ENCODE measurements around the gene SHISA8.
"Not testable (repeated sequence)": the region's sequence is repeated elsewhere in the genome, so short reads cannot be mapped to it uniquely, and the experiment has no call there.

The SHISA8 gene

DNA sequence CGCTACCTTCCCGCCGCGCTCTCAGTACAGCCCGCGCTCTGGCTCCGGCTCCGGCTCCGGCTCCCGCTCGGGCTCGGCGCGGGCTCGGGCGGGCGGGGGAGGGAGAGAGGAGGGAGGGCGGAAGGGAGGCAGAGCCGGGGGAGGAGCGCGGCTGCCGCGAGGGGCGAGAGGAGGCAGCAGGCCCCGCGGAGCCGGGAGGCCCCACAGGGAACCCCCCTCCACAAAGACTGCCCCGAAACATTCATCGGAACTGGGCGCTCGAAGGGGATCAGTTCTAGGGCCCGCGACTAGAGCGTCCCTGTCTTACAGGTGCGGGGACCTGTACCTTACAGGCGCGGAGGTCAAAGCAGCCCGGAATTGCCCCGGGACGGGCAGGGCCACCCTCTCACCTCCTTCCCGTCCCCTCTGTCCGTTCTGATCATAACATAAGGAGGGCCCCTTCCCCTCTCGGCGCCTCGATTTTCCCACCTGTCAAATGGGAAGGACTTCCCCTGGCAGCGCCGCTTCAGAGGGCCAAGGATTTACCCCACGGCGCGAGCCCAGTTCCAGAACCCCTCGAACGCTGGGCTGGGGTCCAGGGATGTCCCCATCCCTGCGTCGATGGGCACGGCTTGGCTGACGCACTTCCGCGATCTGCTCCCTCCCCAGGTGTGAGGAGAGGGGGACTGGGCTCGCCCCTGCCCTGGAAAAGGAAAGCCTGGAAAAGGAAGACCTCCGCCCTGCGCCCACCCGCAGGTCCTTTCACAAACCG, at the start of gene SHISA8:
TSS of gene SHISA8 (minus strand) at position 40 of the 751 bp plus-strand sequence. CDS start 407 bp downstream, outside the sequence.
- peak; percentile 46 for DNase-seq

DNA sequence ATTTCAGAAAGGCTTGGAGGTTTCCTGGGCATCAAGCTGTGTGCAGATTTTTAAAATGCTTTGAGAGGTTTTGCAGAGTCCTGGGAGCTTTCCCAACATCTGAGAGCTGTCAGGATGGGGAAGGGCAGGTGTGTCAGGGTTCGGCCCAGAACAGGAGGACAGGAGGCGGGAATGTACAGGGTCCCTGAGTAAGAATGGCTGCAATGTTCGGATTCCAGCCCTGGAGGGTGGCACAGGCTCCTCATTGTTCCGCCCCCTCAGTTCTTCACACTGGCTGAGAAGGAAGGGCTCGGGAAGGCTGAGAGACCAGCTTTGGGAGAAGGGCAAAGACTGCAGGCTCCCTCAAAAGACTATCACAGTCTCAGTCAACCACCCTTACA, 49.2 kb upstream of the SHISA8 start:
- no peak for DNase-seq

- DNase-seq = no peak
These were observed 48.7 kb upstream of the SHISA8 start for GRCh38 chr22:41963453-41964111.

DNA sequence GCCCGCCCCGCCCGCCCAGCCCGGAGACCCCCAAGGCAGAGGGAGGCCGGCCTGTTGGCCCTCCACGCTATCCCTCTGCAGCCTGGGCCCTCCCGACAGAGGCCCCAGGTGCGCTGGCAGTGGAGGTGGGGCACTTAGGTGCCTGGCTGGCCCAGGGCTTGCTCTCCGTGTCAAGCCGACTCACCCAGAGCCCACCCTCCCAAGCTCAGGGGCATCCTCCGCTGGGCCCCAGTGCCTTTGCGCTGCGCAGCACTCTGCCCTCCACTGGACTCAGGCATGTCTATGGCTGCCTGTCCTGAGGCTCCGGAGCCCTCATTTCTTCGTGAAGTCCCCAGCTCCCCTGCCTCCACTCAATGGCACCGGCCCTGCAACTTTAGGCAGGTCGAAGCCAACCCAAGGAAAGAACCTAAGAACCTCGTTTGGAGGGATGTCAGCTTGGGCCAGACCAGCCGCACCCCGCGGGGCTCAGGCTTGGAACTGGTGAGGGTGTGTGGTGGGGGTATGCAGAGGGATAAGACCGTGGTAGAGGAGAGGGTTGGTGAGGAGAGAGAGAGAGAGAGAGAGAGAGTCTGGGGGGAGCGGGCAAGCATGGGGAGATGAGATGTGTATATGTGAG, 43.2 kb upstream of the SHISA8 start:
- DNase-seq = no peak

DNA sequence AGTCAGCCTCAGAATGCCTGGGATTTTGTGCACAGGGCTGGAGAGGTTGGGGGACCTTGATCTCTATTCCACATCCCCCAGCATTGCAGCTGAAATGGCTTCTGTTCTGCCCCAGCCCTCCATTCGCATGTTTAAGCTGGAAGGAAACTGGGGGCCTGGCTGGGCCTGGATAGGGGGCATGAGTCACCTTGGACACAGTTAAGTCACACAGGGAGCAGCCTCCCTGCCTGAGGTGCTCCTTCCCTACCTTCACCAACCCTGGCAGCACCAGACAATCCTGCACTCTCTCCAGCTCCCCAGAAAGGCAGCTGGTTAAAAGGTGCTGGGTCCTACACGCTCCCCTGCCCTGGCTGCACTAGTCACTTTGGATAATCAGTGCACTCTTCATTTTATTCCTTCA, 37.8 kb upstream of the SHISA8 start:
- no peak for DNase-seq

GRCh38 chr22:41951898-41952474, 37.1 kb upstream of the SHISA8 start, which contains the start of gene SMIM45:
Gene SMIM45 (plus strand): TSS chr22:41952150.
- peak; percentile 53 for DNase-seq

- no peak for DNase-seq
These were observed 34.6 kb upstream of the SHISA8 start for GRCh38 chr22:41949297-41949965.

DNA sequence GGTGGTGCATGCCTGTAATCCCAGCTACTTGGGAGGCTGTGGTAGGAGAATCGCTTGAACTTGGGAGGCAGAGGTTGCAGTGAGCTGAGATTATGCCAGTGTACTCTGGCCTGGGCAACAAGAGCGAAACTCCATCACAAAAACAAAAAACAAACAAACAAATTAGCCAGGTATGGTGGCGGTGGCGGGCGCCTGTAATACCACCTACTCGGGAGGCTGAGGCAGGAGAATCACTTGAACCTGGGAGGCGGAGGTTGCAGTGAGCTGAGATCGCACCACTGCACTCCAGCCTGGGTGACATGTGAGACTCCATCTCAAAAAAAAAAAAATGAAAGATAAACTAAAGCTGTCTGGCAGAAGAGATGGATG, 34.0 kb upstream of the SHISA8 start:
- not testable (repeated sequence) for DNase-seq

DNA sequence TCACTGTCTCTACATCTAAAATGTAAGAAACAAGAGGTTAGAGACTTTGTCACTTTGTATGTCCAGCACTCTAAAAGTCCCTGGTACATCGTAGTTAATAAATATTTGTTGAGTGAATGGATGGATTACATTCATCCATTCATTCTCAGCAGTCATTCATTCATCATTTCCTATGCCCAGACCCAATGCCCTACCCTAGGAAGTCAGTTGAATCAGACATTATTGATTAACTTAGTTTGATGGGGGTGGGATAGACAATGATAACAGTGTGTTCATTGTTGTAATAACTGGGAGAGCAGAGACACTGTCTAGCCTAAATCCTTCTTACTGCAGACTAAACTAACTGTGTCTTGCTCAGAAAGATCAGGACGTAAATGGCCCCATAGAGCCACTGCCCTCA, 33.3 kb upstream of the SHISA8 start:
- no peak for DNase-seq

DNA sequence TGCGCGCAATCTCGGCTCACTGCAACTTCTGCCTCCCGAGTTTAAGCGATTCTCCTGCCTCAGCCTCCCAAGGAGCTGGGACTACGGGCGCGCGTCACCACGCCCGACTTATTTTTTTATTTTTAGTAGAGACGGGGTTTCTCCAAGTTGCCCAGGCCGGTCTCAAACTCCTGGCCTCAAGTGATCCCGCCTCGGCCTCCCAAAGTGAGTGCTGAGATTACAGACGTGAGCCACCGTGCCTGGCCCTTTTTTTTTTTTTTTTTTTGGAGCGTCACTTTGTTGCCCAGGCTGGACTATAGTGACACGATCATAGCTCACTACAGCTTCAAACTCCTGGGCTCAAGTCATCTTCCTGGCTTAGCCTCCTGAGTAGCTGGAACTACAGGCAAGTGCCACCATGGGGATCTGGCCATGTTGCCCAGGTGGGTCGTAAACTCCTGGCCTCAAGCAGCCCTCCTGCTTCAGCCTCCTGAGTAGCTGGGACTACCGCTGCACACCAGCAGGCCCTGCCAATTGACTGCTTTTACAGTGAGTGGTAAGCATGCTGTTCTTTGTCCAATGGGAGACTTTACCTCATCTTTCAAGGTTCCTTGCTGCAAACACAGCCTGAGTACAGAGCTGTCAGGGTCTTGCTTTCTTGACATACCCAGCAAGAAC, 32.7 kb upstream of the SHISA8 start:
- DNase-seq = no peak

DNA sequence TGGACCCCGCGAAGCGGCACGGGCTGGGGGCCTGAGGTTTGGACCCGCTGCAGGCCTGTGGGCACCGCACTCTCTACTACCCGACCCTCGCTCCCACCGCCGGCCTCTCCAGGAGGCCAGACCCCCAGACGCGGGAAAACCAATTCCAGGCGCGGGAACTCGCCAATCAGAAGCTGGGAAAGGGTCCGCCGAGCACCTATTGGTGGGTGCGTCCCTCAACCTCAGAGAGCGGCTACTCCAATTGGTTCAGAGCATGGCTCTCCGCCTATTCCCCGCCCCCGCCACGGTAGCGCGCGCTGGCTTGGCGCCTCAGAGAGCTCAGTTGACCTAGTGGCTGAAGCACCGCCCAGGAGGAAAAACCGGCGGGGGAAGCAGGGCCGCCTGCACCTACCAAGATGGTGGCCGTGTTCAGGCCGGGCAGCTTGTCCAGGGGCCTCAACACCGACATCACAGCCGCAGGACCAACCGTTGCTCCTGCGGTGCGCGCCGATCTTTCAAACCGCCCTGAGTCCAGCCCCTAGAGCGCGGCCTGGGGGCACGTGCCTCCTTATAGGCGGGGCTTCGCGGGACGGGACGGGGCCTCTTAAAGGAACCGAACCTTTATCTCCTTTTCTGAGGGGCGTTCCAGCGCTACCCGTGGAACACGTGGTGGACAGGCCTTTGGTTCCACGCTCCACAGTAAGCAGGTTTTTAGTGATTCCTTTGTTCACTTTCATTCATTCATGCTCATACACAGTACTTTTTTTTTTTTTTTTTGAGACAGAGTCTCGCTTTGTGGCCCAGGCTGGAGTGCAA, 32.0 kb upstream of the SHISA8 start, which contains the start of gene CENPM:
TSS of gene CENPM (minus strand) at position 524 of the 795 bp plus-strand sequence. CDS start at position 448, 76 bp downstream.
- DNase-seq = peak; percentile 98

GRCh38 chr22:41943661-41944209, 28.9 kb upstream of the SHISA8 start:
- DNase-seq = no peak

DNA sequence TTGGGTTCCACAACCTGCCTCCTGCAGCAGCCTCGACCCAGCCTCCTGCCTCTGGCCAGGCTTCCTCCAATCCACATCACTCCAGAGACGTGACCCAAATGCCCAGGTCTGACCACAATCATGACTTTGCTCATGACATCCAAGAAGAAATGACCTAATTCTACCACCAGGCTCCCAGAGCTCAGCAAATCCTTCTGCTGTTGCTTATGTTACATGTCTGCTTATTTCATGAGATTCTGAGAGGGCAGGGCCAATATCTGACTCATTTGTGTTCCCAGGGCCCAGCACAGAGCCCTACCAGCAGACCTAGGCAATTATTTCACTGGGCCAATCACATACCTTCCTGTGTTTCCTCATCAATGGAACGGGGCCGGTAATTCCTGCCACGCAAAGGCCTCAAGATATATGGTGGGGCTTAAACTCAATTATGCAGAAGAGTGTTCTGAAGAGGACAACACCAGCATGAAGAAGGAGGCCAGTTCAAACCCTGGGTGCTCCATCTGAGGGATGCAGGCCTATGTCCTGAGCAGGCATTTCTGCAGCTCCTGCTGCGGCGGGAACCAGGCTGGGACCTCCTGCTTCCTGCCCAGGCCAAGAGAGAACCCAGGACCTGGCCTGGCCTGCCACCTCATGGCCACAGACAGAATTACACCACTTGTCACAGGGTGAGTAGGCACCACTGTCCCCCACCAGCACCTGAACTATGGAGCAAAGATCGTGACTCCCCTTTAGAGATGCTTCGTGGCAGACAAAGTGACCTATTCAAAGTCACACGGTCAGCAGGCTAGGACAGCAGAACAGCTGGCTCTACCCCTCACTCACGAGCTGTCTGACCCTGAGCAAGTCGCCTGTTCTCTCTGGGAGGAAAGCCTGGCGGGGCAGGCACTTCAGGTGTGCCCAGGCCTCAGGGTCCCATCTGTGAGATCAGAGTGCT, 26.2 kb upstream of the SHISA8 start:
- DNase-seq = peak; percentile 87

GRCh38 chr22:41939981-41940831, 25.3 kb upstream of the SHISA8 start:
- DNase-seq = peak; percentile 51

DNA sequence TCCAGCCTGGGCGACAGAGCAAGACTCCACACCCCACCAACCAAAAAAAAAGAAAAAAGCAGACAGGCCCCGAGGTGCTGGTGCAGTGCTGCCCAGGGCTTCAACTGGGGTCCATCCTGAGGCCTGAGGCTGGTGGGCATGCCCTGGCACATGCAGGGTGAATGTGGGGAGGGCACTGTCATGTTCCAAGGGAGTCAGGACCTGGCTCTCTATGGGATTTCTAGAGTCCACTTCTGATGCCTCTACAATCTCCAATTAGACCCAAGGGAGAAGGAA, 22.0 kb upstream of the SHISA8 start:
- peak; percentile 0 for DNase-seq

DNA sequence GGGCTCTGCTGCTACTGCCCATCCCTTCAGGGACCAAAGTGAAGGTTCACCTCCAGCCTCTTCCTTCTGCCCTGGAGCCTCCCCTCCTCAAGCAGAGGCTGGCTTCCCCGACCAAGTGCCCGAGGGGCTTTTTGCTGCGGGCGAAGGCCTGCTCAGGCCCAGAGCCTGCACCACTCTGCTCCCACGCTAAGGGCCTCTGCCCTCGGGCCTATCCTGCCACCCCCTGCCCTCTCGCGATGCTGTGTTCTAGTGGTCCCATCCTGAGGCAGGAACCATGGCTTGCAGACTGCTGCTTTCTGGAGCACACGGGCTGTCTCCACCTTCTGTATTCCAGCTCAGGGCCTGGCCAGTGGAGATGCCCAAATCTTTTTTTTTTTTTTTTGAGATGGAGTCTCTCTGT, 20.6 kb upstream of the SHISA8 start:
- no peak for DNase-seq

GRCh38 chr22:41935015-41935351, 20.1 kb upstream of the SHISA8 start:
- no peak for DNase-seq

DNA sequence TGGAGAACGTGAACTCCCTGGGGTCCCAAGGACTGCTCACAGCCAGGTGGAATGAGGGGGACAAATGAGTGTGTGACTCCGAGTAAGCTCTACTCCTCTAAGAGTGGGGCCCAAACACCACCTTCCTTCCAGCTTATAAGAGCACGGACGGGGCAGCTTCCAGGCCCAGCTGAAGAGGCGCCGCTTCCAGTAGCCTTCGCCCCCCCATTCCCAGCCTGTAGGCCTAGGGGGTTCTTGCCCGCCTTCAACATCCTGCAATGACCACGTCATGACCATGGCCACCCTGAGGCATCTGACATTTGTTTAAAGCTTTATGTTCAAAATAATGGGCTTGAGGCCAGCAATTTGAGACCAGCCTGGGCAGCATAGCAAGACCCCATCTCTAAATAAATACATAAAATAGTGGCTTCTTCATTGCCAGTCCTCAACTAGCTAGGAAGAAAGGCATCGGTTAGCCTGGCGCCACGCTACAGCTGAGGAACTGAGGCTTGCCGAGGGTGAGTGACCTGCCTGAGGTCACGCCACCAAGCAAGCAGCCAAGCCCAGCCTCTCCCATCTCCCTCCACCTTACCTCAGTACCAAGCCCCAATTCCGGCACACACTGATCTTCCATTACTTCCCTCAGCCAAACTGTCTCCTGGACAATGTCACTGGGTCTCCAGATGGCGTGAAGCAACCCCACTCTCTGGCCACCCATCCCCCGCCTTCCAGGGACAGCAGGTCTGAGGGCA, 19.6 kb upstream of the SHISA8 start:
- no peak for DNase-seq

Data from hematopoietic multipotent progenitor cell treated with erythropoietin and hydrocortisone succinate and interleukin-3 and kit ligand, for 6 days (in vitro differentiated cells).